Bladder microvascular endothelial cell (primary cell): ENCODE measurements around the gene HAND1. TPM values are rescaled to one million over a fixed set of nuclear protein-coding genes. Genes with fewer than 3 reads are reported as not detected.

Experiments used
- total RNA-seq: library from RNA; depleted of rRNA; stranded (reverse); fragments of >200 nt; gene quantifications from 2 replicates; pipeline ENCODE4 v1.2.3, GENCODE V29; 2014

HAND1 gene
- not detected in 2 replicates for total RNA-seq

GRCh38 chr5:154478224-154478565, at the start of gene HAND1:
TSS of gene HAND1 (minus strand) at chr5:154478227. CDS start at chr5:154478008, 219 bp downstream.

DNA sequence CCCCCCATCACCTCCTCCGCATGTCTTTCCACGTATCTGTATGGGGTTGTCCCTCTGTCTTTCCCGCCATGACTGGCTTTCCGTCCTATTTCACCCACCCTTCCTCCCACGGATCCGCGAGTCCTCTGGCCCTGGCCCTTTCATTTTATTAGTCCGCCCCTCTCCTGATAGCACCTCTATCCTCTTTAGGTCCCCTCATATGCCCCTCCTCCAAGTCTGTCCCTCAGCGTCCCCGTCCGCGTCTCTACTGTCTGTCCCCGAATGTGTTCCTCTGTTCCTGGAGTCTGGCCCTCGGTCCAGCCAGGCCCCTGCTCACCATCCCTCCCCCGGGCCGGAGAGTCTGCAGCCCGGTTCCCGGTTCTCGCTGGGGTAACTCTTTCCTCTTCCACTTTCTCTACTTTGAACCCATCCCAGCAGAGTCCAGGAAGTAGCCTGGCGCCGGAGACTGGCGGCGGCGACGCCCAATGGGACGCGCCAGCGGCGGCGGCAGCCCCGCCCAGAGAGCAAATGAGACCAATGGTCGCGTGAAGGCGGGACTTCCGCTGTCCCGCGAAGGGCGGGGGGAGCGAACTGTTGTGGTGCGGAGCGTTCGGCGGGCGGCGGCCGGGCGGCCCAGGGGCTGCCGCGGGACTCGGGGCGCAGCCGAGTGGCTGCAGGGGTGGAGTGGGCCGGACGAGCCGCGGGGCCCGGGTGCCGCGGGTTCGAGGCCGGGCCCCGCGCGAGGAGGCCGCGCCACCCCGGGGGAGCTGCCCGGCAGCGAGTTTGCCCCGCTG, 32.4 kb downstream of the HAND1 start, which contains the start of gene SAP30L:
Gene SAP30L, plus strand, starts transcription at position 576 of the 773 bp plus-strand sequence. CDS start 608 bp downstream, outside the sequence.

Other genes starting within 250 kb of the HAND1 start
- 25.1 and 49.7 TPM in 2 replicates for gene SAP30L, start 32.2 kb downstream of the HAND1 start, total RNA-seq